NCI-H446 treated with DMSO at 0.1 percent for 48 hours (cell line): ENCODE results near the gene GREM1.

ENCODE experiments used
- DNase-seq: peaks from one replicate; lab custom pipeline; 2025; lab: John Stamatoyannopoulos, UW

The GREM1 gene

DNA sequence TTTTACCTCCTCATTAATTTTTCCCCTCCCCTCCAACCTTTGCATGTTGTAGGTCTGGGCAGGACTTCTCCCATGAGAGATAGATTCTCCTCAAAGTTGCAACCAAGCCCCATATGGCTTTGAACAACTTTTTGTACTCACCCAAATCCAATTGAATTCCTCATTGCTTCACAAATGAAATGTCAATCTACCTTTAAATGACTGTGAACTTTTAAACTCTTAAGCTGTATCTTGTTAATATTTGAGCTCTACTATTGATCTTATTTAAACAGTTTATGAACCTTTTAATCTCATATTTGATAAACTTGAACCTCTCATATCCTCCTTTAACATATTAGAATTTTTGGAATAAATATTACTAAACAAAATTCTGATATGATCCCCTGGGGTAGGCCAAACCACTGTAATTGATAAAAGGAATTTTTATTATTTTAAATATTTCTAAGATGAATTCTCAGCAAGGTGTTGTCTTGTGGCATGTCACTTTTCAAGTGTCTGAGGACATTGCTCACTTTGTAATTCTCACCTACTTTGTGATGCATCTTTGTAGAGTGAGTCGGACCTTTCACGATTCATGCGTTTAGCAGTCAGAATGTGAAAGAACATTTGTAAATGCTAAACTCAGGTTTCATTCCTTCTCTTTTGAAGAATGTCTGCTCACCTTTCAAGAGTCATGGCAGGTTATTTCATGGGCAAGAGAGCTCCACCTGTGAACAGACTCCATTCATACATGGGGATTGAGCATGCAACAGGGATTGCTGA, 23.4 kb upstream of the GREM1 start:
- DNase-seq, result no peak

DNA sequence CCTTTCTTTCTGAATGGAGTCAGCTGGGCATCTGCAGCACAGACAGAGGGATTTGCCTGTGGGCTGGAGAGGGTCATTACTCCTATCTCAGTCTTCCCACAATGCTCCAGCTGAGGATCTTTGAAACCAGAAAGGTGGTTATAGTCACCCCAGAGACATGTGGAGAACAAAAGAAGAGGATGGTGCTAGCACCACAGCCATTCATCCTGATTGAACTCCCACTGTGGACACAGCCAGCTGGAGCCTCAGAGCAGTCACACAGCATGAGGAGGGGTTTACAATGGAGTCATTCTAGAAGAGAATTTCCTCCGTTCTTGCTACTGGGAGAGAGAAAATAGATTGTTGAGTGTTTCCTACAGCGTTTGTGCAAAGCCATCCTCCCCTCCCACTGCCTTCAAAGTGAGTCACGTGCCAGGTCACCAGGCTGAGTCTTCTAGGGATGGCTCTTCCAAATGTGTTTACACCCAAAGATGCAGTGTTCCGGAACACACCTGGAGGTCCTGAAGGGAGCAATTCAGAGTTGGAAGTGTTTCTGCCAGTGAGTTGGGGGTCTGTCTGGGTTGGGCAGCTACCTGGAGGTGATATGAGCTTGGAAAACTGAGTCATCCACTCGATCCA, 18.9 kb upstream of the GREM1 start:
- DNase-seq, result no peak

- no peak for DNase-seq
Measured at GRCh38 chr15:32700501-32701150, 17.2 kb upstream of the GREM1 start.

DNA sequence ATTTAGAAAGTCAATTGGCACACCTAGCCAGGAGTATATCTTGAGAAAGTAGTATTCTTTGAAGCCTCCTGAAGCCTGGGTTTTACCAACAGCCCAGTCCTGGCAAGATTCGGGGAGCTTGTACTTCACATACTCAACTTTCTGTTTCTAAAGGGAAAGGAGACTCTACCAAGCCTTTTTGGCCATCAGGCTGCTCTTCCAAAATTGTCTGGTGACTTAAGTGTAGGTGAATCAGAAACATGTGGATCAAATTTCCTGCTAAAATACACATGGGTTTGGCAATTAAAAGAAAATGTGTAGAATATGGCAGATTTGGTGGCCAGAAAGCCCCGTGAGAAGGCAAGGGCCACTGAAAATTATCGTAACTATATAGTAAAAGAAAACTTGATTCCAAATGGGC, 15.9 kb upstream of the GREM1 start:
- no peak for DNase-seq

- DNase-seq, result no peak
Measured at GRCh38 chr15:32704395-32704981, 13.3 kb upstream of the GREM1 start.

GRCh38 chr15:32705446-32705845, 12.4 kb upstream of the GREM1 start:
- no peak for DNase-seq

- DNase-seq, result no peak
Measured at GRCh38 chr15:32706704-32707103, 11.1 kb upstream of the GREM1 start.

DNA sequence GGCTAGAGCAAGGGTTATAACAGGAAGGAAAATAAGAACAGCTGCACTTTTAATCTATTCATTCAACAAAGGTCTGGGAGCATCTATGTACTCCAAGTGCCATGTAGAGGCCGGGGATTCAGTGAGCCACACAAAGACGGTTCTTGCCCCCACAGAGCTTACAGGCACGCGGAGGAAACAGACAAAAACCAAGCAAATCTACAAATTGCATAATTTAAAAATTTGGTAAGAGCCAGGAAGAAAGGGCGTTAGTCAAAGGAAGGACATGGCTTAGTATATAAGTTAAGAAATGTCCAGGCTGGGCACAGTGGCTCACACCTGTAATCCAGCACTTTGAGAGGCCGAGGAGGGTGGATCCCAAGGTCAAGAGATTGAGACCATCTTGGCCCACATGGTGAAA, 10.4 kb upstream of the GREM1 start:
- DNase-seq, result no peak

DNA sequence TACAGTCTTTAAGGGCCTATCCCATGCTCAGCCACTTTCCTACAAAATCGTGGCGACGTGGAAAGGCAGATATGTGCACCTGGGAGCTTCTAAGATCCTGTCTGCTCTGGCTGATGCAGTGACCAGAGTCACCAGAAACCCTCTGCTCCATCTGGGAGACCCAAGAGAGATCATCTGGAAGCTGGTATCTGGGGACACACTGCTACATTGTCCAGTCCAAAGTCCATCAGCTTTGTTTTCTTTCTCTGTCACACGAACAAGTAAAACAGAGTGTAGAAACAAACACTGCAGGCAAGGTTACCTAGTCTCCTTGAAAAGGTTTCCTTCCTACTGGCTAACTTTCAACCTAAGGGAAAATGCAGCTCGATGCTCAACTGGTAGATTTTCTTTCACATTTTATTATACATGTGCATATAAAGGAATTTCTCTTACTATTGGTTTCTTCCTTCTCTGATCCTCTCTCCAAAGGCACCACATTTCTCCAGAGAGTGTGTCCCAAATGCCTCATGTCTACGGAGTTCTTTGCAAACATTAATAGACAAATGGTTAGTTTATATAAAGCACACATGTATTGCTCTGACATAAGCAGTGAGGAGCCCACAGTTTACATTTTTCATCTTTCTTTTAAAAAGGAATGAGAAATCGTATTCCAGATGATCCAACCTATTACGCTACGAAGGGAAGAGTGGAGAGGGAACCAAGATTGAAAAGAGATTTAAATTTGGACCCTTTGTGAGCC, 8.3 kb upstream of the GREM1 start:
- no peak for DNase-seq

DNA sequence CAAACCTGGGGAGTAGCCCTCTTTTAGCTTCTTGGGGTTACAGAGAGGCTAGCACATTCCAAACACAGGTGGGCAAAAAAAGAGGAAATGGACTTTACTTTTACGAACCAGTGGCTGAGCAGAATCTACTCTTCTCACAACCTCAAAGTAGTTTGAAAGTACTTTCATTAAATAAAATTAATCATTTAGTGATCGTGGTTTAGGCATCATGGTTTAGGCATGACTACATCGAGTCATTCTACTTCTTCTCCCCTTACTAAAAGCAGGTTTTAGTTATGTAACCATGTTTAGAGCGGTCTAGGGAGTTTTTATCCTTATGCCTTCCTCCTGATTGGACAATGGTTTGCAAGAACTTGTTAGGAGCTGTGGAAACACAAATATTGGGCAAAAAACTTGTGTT, 2.5 kb upstream of the GREM1 start:
- no peak for DNase-seq

GRCh38 chr15:32716216-32716914, 1.4 kb upstream of the GREM1 start:
- no peak for DNase-seq

- DNase-seq, result no peak
Measured at GRCh38 chr15:32716915-32717425, 834 bp upstream of the GREM1 start.

DNA sequence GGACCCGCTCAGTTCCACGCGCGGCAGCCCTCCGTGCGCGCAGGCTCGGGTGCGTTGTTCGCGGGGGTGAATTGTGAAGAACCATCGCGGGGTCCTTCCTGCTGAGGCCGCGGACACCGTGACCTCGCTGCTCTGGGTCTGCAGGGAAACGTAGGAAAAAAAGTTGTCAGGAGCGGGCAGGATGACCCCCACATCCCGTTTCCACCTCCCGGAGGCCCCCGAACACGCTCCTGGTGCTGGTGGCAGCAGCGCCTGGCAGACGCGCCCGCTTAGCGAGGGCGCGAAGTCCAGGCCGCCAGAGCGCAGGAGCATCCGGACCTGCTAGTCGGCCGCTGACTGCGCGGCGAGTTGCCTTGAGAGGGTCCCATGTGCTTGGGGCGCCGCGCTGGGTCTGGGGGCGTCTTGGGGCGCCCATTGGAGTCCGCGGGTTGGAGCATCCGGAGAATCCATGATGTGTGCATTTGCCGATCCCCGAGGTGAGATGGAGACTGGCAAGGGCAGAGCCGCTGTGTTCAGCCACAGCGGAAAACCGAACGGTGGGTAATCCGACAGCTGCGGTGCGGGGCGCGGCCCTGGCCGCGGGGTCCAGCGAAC, 520 bp downstream of the GREM1 start:
- DNase-seq, result no peak

DNA sequence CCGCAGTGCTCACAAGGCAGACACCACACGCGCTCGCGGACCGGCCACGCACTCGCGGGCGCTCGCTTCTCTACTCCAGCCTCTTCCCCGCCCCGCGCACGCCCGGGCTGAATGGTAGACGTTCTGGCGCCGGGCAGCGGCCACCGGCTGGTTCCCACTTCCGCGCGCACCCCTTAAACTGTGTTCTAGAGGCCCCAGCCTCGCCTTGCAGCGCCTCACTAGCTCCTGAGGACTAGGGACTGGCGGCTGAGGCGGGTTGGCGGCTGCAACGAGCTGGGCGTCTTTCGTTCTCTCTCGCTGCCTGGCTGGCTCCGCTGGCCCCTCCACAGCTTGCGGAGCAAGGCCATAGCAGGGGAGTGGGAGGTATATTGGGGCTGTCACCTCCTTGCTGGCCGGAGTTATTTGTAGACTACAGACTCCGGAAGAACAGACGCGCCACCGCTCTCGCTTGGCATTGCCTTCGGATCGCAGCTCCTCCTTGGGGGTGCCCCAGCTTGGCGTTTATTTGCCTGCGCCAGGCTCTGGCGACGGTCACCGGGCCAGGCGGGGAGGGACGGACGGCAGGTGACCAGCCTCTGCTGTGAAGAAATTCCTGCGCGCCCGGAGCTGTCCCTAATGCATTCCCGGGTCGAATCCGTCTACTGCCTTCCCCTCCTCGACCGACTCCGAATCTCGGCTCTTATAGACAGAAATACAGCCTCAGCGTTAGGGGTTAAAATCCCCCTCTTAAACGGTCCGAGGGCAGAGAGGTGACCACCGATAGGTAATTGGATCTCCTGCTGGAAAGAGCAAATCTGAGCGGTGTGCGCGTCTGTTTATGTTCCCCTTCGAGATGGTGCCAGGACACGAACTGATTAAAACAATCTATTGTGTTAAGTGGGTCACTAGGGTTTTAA, 1.3 kb downstream of the GREM1 start:
- DNase-seq, result no peak

GRCh38 chr15:32721596-32721995, 3.8 kb downstream of the GREM1 start:
- no peak for DNase-seq

DNA sequence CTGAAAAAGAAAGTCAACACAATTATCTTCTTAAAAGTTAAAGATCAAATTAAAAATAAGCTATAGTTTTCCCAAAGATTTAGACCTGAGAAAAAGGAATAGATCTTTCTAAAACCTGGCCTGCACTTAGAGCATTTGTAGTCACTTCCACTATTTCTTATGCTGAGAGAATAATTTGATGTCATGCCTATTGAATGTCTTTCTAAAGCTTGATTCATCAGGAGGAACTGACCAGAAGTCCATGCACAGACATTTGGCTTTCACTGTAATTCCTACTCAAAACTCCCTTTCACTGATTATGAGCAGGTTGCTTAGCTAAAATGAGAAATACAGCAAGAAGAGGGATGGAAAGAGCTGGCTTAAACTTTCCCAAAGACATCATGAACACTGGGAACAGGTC, 4.3 kb downstream of the GREM1 start:
- no peak for DNase-seq

DNA sequence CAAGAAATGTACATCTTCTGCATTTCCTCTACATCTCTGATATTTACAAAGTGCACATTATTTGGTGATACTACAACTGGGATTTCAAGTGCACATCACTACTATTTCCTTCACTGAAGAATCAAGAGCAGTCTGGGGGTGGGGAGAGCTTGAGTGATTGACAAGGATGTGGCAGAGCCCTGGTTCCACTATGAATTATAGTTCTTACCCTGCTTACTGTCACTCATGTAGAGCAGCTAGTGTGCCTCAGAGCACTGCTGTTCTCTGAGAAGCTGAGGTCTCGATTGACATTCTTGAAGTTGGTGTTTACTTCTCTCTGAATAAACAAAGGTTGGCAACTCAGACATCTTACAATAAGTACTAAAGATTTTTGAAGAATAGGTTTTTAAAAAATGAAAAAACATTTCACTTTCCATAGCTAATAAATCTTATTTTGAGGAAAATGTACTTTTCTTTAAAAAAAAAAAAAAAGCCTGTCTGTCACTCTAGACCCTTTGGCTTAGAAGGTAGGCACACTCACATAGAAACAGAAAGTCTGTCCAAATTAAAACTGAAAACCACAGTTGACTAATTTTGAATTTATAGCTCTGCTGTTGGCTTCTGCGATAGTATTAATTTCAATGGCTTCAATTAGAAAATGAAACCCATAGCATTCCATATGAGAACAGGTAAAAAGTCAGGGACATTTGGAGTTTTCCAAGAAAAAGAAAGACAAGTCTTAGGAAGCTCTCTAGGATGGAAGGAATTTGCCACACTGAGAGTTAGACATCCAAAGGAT, 5.6 kb downstream of the GREM1 start:
- no peak for DNase-seq

DNA sequence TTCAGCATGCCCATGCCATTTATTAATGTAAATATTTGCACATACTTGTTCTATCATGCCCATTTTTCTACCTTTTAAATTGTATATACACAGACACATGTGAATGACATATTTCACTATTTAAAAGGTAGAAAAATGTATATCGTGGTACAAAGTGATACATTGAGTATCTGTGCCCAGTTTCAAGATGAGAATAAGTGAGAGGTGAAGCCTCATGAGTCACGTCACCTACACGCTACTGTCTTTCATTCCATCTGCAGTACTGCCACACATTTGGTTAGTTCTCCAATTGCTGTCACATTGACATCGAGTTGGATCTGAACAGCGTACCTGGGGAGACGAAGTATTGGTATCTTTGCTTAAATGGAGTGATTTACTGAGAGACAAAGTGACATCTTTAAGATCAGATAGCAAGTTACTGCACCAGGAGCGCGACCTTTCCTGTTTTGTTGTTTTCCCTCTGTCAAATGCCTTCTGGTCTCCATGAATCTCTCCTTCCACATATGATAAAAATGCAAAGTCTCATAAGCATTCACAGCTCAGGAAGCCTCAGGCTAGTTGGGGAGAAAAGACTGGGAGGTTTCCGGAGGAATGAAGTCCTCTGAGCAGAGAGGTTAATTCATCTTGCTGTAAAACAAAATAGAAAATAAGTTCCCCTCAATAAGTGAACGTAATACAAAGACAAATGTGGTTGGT, 12.0 kb downstream of the GREM1 start:
- no peak for DNase-seq
